Left colon (tissue), 2 donors: ENCODE results near the gene CHD2. TPM values are rescaled to one million over a fixed set of nuclear protein-coding genes. Genes with fewer than 3 reads are reported as not detected.

Experiments used
- microRNA-seq, 2 donors: library from miRNA; unstranded; fragments of <30 nt; microRNA quantifications; one replicate each; pipeline versions ENCODE4 v1.1.0 to v1.2.0, GENCODE V29; 2020
- total RNA-seq, 2 donors: library from RNA; stranded (reverse); fragmentation: NEBNext Ultra II Directional; extraction: Animal tissue kit (Norgen Biotek cat#: 25700); gene quantifications; one replicate each; pipeline ENCODE4 v1.2.1, GENCODE V29; 2021
- donor health status: DM: no; HTN: no; CAD: no.
- donor health status: DM: yes; HTN: yes; CAD: no.

Gene CHD2
- total RNA-seq, 2 donors from 2014 or later = 85.7 to 86.9 TPM

Small RNA genes lying within 50 kb of the gene (microRNA-seq; reads per million reads assigned to microRNA genes)
- gene MIR3175 = 1.1 to 5.4 reads per million in 2 donors

Other genes starting within 250 kb of the CHD2 start
- gene FAM174B, start 244.5 kb upstream of the CHD2 start, total RNA-seq = 10 to 100 TPM; 29.5 to 32.4 TPM
- 10 to 100 TPM in 1 of 2 donors, 1 to 10 TPM in 1; 2.5 to 12.9 TPM for gene RGMA, start 188.9 kb downstream of the CHD2 start, total RNA-seq